AG04450 (cell line): ENCODE results near the gene CRYBG3. TPM values are rescaled to one million over a fixed set of nuclear protein-coding genes. Genes with fewer than 3 reads are reported as not detected.

Source experiments
- CTCF ChIA-PET: fragments of 300-600, 350-600 bp; formaldehyde crosslinking; extraction: SDS; loops from one replicate; lab custom pipeline; 2022; ENCODE audit warnings: antibody characterized with exemption, inconsistent platforms; lab: Charles Lee
- POLR2A ChIA-PET: fragments of 350-600 bp; formaldehyde crosslinking; extraction: SDS; loops from one replicate; lab custom pipeline; 2021; ENCODE audit warnings: antibody characterized with exemption, inconsistent platforms; lab: Yijun Ruan, JAX
- DNase-seq: peaks from one replicate; pipeline ENCODE4 v3.0.0-alpha.2; 2011; ENCODE audit warnings: low read depth, low spot score
- H3K27ac ChIP-seq: one replicate; pipeline ENCODE4 v1.5.1; 2012; ENCODE audit warnings: low read depth, low read length, control low read depth
- H3K27me3 ChIP-seq: one replicate; pipeline ENCODE4 v1.6.0; 2012; ENCODE audit warnings: low read length; ENCODE audit not compliant: control insufficient read depth, insufficient read depth
- H3K4me3 ChIP-seq: 2 replicates; pipeline ENCODE4 v1.5.1; 2011; ENCODE audit warnings: mild to moderate bottlenecking, low read depth, low read length, control low read depth
- H3K9me3 ChIP-seq: 2 replicates; pipeline ENCODE4 v1.5.1; 2012; ENCODE audit warnings: low read length; ENCODE audit not compliant: control insufficient read depth, insufficient read depth
- CTCF ChIP-seq: IDR thresholded peaks from 2 replicates; pipeline ENCODE4 v1.5.1; 2011; ENCODE audit warnings: low read depth, low read length, control low read depth, inconsistent platforms
- polyA plus RNA-seq: library from polyadenylated mRNA; depleted of rRNA; stranded (reverse); fragments of >200 nt; gene quantifications from 2 replicates; pipeline ENCODE4 v1.2.3, GENCODE V29; 2011

Gene CRYBG3
- polyA plus RNA-seq, 1 experiment: 9.9 TPM

GRCh38 chr3:97820780-97821179, 1.0 kb upstream of the CRYBG3 start:
- CTCF ChIA-PET: interaction anchor here (0.6 to 3.9 kb wide), 11 partner anchors 8 to 219 kb away, joined by 3 to 34 read pairs (median 4); no protein-coding TSS in a partner anchor
- no peak for DNase-seq
- Histone ChIP-seq H3K9me3 (no peaks in the 10 kb centered on the region), H3K4me3 (peak overlapping the region; percentile 82; the same call in 1 of the 2 replicates), H3K27ac (no peak overlapping the region), H3K27me3 (no peaks in the 10 kb centered on the region)
- TF ChIP-seq CTCF: no peak
- POLR2A ChIA-PET: interaction anchor here (1.6 to 2.6 kb wide), 3 partner anchors 51 to 114 kb away, joined by 5 to 8 read pairs (median 7); partner anchors contain the start of gene ARL6

- H3K27ac ChIP-seq: peak overlapping the region; percentile 48
- POLR2A ChIA-PET: interaction anchor here (0.9 to 2.6 kb wide), 5 partner anchors 17 to 150 kb away, joined by 4 to 8 read pairs (median 5); partner anchors contain the start of gene ARL6
- DNase-seq: no peak
These were observed 481 bp upstream of the CRYBG3 start for GRCh38 chr3:97821287-97821773.

GRCh38 chr3:97822359-97822775, 556 bp downstream of the CRYBG3 start:
- H3K27ac ChIP-seq: peak overlapping the region; percentile 72
- CTCF ChIA-PET: interaction anchor here (0.8 to 3.9 kb wide), 6 partner anchors 10 to 200 kb away, joined by 3 to 34 read pairs (median 6); no protein-coding TSS in a partner anchor
- no peak for DNase-seq

More at GRCh38 chr3:97821287-97821773, 481 bp upstream of the CRYBG3 start:
- H3K9me3 ChIP-seq: no peaks in the 10 kb centered on the region
- H3K4me3 ChIP-seq: peak overlapping the region; percentile 82
- 0 out of 2 replicates have a peak, but pooled peaks have one; percentile 1 for TF ChIP-seq CTCF
- H3K27me3 ChIP-seq: no peaks in the 10 kb centered on the region
- CTCF ChIA-PET: interaction anchor here (0.6 to 3.9 kb wide), 14 partner anchors 9 to 218 kb away, joined by 3 to 34 read pairs (median 4); no protein-coding TSS in a partner anchor

GRCh38 chr3:97823046-97824004, 1.5 kb downstream of the CRYBG3 start:
- Histone ChIP-seq H3K27ac (no peak overlapping the region), H3K9me3 (no peaks in the 10 kb centered on the region), H3K27me3 (no peaks in the 10 kb centered on the region), H3K4me3 (peak overlapping the region; percentile 82)
- POLR2A ChIA-PET: interaction anchor here (2.6 kb wide), 1 partner anchor 49 kb away, joined by 8 read pairs; no protein-coding TSS in a partner anchor
- no peak for TF ChIP-seq CTCF
- CTCF ChIA-PET: interaction anchor here (1.0 to 3.9 kb wide), 4 partner anchors 11 to 215 kb away, joined by 3 to 34 read pairs (median 6); no protein-coding TSS in a partner anchor
- DNase-seq: no peak

More at GRCh38 chr3:97822359-97822775, 556 bp downstream of the CRYBG3 start:
- H3K9me3 ChIP-seq: no peaks in the 10 kb centered on the region
- TF ChIP-seq CTCF: no peak
- peak overlapping the region; percentile 82 for H3K4me3 ChIP-seq
- POLR2A ChIA-PET: interaction anchor here (0.6 to 2.6 kb wide), 6 partner anchors 16 to 149 kb away, joined by 3 to 8 read pairs (median 5); partner anchors contain the start of gene ARL6
- no peaks in the 10 kb centered on the region for H3K27me3 ChIP-seq
